Lung (tissue), 12 donors: ENCODE measurements around the gene LRRC75A. TPM values are rescaled to one million over a fixed set of nuclear protein-coding genes. Genes with fewer than 3 reads are reported as not detected.
"Not testable (repeated sequence)": the region's sequence is repeated elsewhere in the genome, so short reads cannot be mapped to it uniquely, and the experiment has no call there.

ENCODE experiments used
- ATAC-seq: fragments of 200-7000 bp; cut with Tn5 transposase; one replicate; pipeline ENCODE4 v1.9.1; 2020; ENCODE audit warnings: moderate number of reproducible peaks; ENCODE audit not compliant: insufficient read depth, low FRiP score
- DNase-seq, 3 donors: peaks; one replicate each; pipeline ENCODE4 v3.0.0-alpha.2; 2013 to 2017
- H3K27ac ChIP-seq, 2 donors: one replicate each; pipeline ENCODE4 v1.5.1; 2013; ENCODE audit warnings: mild to moderate bottlenecking in 2 of 2, moderate library complexity in 2 of 2, control low read depth in 1 of 2, inconsistent platforms in 1 of 2, low read depth in 1 of 2, low read length in 1 of 2
- H3K27me3 ChIP-seq, 3 donors: one replicate each; pipeline ENCODE4 v1.5.1; 2013; ENCODE audit warnings: low read length in 2 of 3; ENCODE audit not compliant: control insufficient read depth in 3 of 3, insufficient read depth in 3 of 3
- H3K36me3 ChIP-seq, 4 donors: one replicate each; pipeline ENCODE4 v1.5.1; 2013; ENCODE audit warnings: low read length in 4 of 4, mild to moderate bottlenecking in 1 of 4, moderate library complexity in 1 of 4; ENCODE audit not compliant: control insufficient read depth in 4 of 4, insufficient read depth in 4 of 4
- H3K4me1 ChIP-seq, 5 donors: one replicate each; pipeline ENCODE4 v1.5.1; 2013; ENCODE audit warnings: low read length in 5 of 5, mild to moderate bottlenecking in 2 of 5, moderate library complexity in 1 of 5; ENCODE audit not compliant: control insufficient read depth in 5 of 5, insufficient read depth in 5 of 5
- H3K4me3 ChIP-seq: one replicate; pipeline ENCODE4 v1.5.1; 2013; ENCODE audit warnings: mild to moderate bottlenecking, control low read depth, moderate library complexity
- H3K9ac ChIP-seq, 2 donors: one replicate each; pipeline ENCODE4 v1.5.1; 2013; ENCODE audit warnings: low read length in 2 of 2, control low read depth in 1 of 2; ENCODE audit not compliant: insufficient read depth in 1 of 2
- H3K9me3 ChIP-seq, 4 donors: one replicate each; pipeline ENCODE4 v1.5.1; 2013; ENCODE audit warnings: low read length in 3 of 4, mild to moderate bottlenecking in 1 of 4, moderate library complexity in 1 of 4; ENCODE audit not compliant: control insufficient read depth in 4 of 4, insufficient read depth in 3 of 4
- CTCF ChIP-seq: IDR thresholded peaks from 2 replicates; pipeline ENCODE4 v1.5.1; 2012; ENCODE audit warnings: mild to moderate bottlenecking; ENCODE audit errors: control extremely low read depth, extremely low read depth
- WGBS, 2 donors: extraction: QIAGEN DNeasy Blood & Tissue Kit; methylation state at CpG; one replicate each; pipeline ENCODE4 v1.1.7; 2013; 5-methylcytosine and 5-hydroxymethylcytosine counted together
- polyA plus RNA-seq, 2 donors: library from polyadenylated mRNA; stranded (reverse); fragments of 200-250 nt; gene quantifications; one replicate each; pipeline ENCODE4 v1.2.1, GENCODE V29; 2013
- total RNA-seq, 2 donors: library from RNA; depleted of rRNA in 1 of 2; stranded (reverse); fragments of >200 nt in 1 of 2; gene quantifications; one replicate each; pipeline ENCODE4 v1.2.1, GENCODE V29; 2014 to 2021
- donor health status: control.
- donor health status: control.
- donor health status: Bipolar disorder and iron deficiency.
- donor health status: healthy.
- donor health status: DM: yes; HTN: yes; CAD: no.

LRRC75A gene
- total and polyA plus RNA-seq, 4 donors, result 0.68 to 3.4 (median 2.4) TPM

GRCh38 chr17:16529906-16530305 is 37.9 kb upstream of the LRRC75A start:
- WGBS, 2 donors, result 80 to 89% methylated on average over 4 of the region's 4 CpGs
- Histone ChIP-seq H3K27me3 (no peaks in the 10 kb centered on the region), H3K9ac (no peak overlapping the region), H3K36me3 (no peaks in the 10 kb centered on the region), H3K4me1 (no peaks in the 10 kb centered on the region), H3K4me3 (no peak overlapping the region), H3K9me3 (peaks cover 0 to 2% (median 0%) of the 10 kb centered on the region in 4 donors), H3K27ac (no peak overlapping the region)
- ATAC-seq (no peak), DNase-seq (no peak)
- no peak for TF ChIP-seq CTCF

GRCh38 chr17:16527298-16527697 is 35.3 kb upstream of the LRRC75A start:
- no peak overlapping the region for H3K9ac ChIP-seq
- H3K36me3 ChIP-seq, result no peaks in the 10 kb centered on the region
- DNase-seq, result no peak
- 77 to 80% methylated on average over 4 of the region's 4 CpGs for WGBS, 2 donors
- H3K9me3 ChIP-seq, result peaks cover 0 to 2% (median 0%) of the 10 kb centered on the region in 4 donors
- H3K4me1 ChIP-seq, result no peaks in the 10 kb centered on the region
- no peak for TF ChIP-seq CTCF
- H3K27me3 ChIP-seq, result no peaks in the 10 kb centered on the region
- ATAC-seq, result no peak
- no peak overlapping the region for H3K4me3 ChIP-seq
- H3K27ac ChIP-seq, result no peak overlapping the region

GRCh38 chr17:16525556-16525955 is 33.6 kb upstream of the LRRC75A start:
- not testable (repeated sequence) for H3K9ac ChIP-seq, H3K4me1 ChIP-seq, H3K27me3 ChIP-seq, H3K27ac ChIP-seq, DNase-seq, H3K4me3 ChIP-seq, ATAC-seq, H3K36me3 ChIP-seq, H3K9me3 ChIP-seq
- 95% methylated on average over 6 of the region's 6 CpGs for WGBS, 2 donors

- Histone ChIP-seq H3K27me3 (peaks cover 0 to 7% (median 2%) of the 10 kb centered on the region in 3 donors), H3K9me3 (no peaks in the 10 kb centered on the region), H3K36me3 (no peaks in the 10 kb centered on the region), H3K4me1 (peaks cover 0 to 4% (median 3%) of the 10 kb centered on the region in 5 donors), H3K27ac (no peak overlapping the region), H3K4me3 (no peak overlapping the region), H3K9ac (no peak overlapping the region)
- 34 to 37% methylated on average over 7 of the region's 7 CpGs for WGBS, 2 donors
- TF ChIP-seq CTCF, result peak; percentile 97
- ATAC-seq, result peak; percentile 94
- DNase-seq, result peak; percentile 87 to 95 (median 92)
Observed at GRCh38 chr17:16521070-16521727, 29.2 kb upstream of the LRRC75A start.
